Measurements from ENCODE around the gene SNAI1. TPM values are rescaled to one million over a fixed set of nuclear protein-coding genes. Genes with fewer than 3 reads are reported as not detected.

SNAI1 gene
- total RNA-seq, 3 donors from 2014 or later (not counting 1 experiment from before 2014, with no cell fraction given): 1.5 to 2.4 (median 2.1) TPM

DNA sequence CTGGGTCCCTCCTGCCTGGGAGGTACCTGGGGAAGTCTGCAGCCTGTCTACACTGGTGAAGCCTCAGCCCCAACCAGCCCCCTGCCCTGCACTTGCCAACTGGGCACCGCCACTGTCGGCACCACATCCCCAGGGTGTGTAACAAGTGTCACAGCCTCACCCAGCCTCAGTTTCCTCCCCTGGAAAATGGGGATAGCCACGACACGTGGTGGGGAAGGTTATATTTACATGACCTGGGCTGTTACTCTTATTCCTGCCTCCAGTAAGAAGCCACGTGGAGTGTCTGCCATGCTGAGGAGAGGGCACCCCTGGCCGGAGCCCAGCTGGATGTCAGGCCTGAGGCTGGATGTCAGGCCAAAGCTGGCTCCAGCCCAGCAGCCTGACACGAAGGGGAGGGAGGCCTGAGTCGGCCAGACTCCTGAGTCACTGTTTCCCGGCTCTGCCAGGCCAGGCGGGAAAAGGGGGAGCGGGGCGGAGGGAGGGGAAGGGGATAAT, 44.9 kb downstream of the SNAI1 start:
- Histone ChIP-seq H3K27me3 (ENCODE audit: control insufficient read depth, insufficient read depth, low read length) (no peaks in the 10 kb centered on the region), H3K9me3 (ENCODE audit: control insufficient read depth, insufficient read depth, low read length) (no peaks in the 10 kb centered on the region), H3K4me1 (ENCODE audit: control insufficient read depth, insufficient read depth, low read length) (no peaks in the 10 kb centered on the region), H3K4me3 (ENCODE audit: low read length) (no peak overlapping the region), H3K36me3 (ENCODE audit: control insufficient read depth, insufficient read depth, low read length) (no peaks in the 10 kb centered on the region), H3K27ac (ENCODE audit: low read length) (no peak overlapping the region)
- Mint-ChIP-seq H3K27me3 (ENCODE audit: low read depth in 2 of 2) (peaks cover 7 to 11% of the 10 kb centered on the region in 2 donors), H3K36me3 (no peaks in the 10 kb centered on the region), H3K4me3 (no peak overlapping the region), H3K4me1 (peaks cover 0 to 11% of the 10 kb centered on the region in 2 donors), H3K27ac (no peak overlapping the region), H3K9me3 (no peaks in the 10 kb centered on the region)
- intact Hi-C loops (cut with micrococcal nuclease): no loop called here
- TF ChIP-seq, protein P1, sequence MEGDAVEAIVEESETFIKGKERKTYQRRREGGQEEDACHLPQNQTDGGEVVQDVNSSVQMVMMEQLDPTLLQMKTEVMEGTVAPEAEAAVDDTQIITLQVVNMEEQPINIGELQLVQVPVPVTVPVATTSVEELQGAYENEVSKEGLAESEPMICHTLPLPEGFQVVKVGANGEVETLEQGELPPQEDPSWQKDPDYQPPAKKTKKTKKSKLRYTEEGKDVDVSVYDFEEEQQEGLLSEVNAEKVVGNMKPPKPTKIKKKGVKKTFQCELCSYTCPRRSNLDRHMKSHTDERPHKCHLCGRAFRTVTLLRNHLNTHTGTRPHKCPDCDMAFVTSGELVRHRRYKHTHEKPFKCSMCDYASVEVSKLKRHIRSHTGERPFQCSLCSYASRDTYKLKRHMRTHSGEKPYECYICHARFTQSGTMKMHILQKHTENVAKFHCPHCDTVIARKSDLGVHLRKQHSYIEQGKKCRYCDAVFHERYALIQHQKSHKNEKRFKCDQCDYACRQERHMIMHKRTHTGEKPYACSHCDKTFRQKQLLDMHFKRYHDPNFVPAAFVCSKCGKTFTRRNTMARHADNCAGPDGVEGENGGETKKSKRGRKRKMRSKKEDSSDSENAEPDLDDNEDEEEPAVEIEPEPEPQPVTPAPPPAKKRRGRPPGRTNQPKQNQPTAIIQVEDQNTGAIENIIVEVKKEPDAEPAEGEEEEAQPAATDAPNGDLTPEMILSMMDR (IDR thresholded peaks at IDR 0.05): no peak
- DNase-seq (no peak), ATAC-seq (no peak)
- 66% methylated on average over 12 of the region's 12 CpGs for WGBS (ENCODE audit: insufficient coverage)

DNA sequence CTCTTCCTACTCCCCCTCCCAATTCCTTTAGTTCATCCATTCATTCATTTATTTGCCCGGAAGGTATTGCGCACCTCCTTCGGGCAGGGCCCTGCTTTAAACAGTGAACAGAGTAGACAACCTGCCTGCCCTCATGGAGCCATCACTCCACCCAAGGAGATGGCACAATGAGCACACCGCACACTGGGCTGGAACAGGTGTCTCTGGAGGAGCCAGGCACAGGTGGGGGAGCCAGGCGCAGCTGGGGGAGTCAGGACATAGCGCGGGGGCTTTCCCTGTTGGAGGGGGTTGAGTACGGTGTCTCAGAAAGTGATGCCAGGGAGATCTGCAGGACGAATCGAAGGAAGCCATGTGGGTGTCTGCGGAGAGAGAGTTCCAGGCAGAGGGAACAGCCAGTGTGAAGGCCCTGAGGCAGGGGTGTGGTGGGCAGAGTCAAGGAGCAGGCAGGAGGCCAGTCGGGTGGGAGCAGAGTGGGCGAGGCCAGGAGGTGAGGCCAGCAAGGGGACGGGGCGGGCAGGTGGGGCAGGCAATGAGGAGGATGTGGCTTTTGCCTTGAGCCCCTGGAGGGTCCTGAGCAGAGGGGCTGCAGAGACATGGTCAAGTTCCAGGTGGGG, 46.4 kb downstream of the SNAI1 start:
- ATAC-seq: no peak
- Mint-ChIP-seq H3K4me3 (no peak overlapping the region), H3K4me1 (peaks cover 0 to 5% of the 10 kb centered on the region in 2 donors), H3K27me3 (ENCODE audit: low read depth in 2 of 2) (peaks cover 0 to 8% of the 10 kb centered on the region in 2 donors), H3K36me3 (no peaks in the 10 kb centered on the region), H3K9me3 (no peaks in the 10 kb centered on the region), H3K27ac (no peak overlapping the region)
- 89% methylated on average over 15 of the region's 15 CpGs for WGBS (ENCODE audit: insufficient coverage)
- peaks cover 3% of the 10 kb centered on the region for H3K4me1 ChIP-seq (ENCODE audit: control insufficient read depth, insufficient read depth, low read length)
- no peaks in the 10 kb centered on the region for H3K9me3 ChIP-seq (ENCODE audit: control insufficient read depth, insufficient read depth, low read length)
- H3K4me3 ChIP-seq (ENCODE audit: low read length): no peak overlapping the region
- TF ChIP-seq, protein P1 (IDR thresholded peaks at IDR 0.05): no peak
- H3K36me3 ChIP-seq (ENCODE audit: control insufficient read depth, insufficient read depth, low read length): no peaks in the 10 kb centered on the region
- H3K27me3 ChIP-seq (ENCODE audit: control insufficient read depth, insufficient read depth, low read length): no peaks in the 10 kb centered on the region
- H3K27ac ChIP-seq (ENCODE audit: low read length): no peak overlapping the region
- intact Hi-C loops (cut with micrococcal nuclease): no loop called here
- no peak for DNase-seq

DNA sequence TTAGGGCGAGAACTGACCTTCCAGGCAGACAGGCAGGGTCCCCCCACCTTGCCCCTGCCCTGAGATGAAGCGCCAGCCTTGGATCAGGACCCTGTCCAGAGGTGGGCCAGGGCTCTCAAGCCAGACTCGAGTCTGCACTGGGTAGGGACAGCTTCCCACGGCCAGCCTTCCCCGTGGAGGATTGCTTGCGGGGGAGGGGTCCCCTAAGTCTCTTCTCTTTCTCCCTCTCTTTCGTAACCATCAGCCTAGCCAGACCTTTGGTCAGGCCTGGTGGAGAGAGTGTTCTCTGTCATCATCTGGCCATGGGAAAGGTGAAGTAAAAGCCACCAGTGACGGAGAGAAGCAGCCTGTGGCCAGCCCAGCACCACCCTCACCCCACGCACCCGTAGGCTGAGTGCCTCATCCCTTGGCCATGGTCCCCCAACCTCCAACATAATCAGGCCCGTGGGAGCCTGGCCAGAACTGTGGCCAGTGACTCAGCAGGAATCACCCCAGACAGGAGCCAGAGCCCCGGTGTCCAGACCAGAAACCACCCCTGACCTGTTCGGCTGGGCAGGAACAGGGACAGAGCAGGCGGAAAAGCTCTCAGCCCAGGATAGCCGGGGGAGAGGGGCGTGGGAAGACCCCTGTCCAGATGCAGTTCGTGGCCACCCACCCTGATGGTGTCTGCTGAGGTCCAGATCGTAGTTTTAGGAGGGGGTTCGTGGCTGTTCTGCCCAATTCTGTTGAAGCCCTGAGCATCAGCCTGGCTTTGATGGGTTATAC, 47.1 kb downstream of the SNAI1 start:
- no peaks in the 10 kb centered on the region for H3K27me3 ChIP-seq (ENCODE audit: control insufficient read depth, insufficient read depth, low read length)
- TF ChIP-seq, protein P1 (IDR thresholded peaks at IDR 0.05): no peak
- Mint-ChIP-seq H3K4me1 (peaks cover 0 to 5% of the 10 kb centered on the region in 2 donors), H3K27me3 (ENCODE audit: low read depth in 2 of 2) (peaks cover 0 to 8% of the 10 kb centered on the region in 2 donors), H3K9me3 (no peaks in the 10 kb centered on the region), H3K4me3 (no peak overlapping the region), H3K36me3 (no peaks in the 10 kb centered on the region), H3K27ac (no peak overlapping the region)
- peak in 2 of 3 donors; percentile 17 to 55 for ATAC-seq
- no peaks in the 10 kb centered on the region for H3K36me3 ChIP-seq (ENCODE audit: control insufficient read depth, insufficient read depth, low read length)
- no peak for DNase-seq
- intact Hi-C loops (cut with micrococcal nuclease): no loop called here
- peaks cover 3% of the 10 kb centered on the region for H3K4me1 ChIP-seq (ENCODE audit: control insufficient read depth, insufficient read depth, low read length)
- no peak overlapping the region for H3K4me3 ChIP-seq (ENCODE audit: low read length)
- H3K9me3 ChIP-seq (ENCODE audit: control insufficient read depth, insufficient read depth, low read length): no peaks in the 10 kb centered on the region
- WGBS (ENCODE audit: insufficient coverage): 74% methylated on average over 15 of the region's 19 CpGs
- no peak overlapping the region for H3K27ac ChIP-seq (ENCODE audit: low read length)

Measured in natural killer cell (primary cell).